Right kidney (tissue), 1 donor: ENCODE data around the gene PHTF2.

Experiments
- DNase-seq: peaks from one replicate; pipeline ENCODE4 v3.0.0-alpha.2; 2016

The PHTF2 gene

GRCh38 chr7:77791956-77792355 is 6.6 kb upstream of the PHTF2 start:
- DNase-seq: no peak

- no peak for DNase-seq
Observed at GRCh38 chr7:77794000-77794399, 4.6 kb upstream of the PHTF2 start.

GRCh38 chr7:77796109-77796508 is 2.5 kb upstream of the PHTF2 start:
- DNase-seq: no peak

DNA sequence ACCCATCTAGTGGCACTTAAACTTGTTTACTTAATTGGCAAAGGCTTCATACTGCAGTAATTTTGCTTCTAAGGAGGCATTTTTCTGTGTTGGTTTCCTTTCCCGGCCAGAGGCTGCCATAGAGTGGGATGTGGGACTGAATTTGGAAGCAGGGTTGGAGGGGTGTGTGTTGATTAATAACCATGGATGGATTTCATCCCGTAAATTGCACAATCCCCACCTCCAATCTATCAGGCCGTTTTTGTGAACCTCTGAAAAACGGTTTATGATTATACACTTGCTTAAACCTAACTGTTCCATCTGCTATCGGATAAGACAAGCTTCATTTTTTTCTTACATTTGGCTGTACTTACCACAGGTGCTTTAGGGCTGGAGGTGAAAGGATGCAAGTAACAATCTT is 1.6 kb upstream of the PHTF2 start:
- DNase-seq: no peak

- DNase-seq: peak; percentile 91
Observed at GRCh38 chr7:77797734-77798393, 709 bp upstream of the PHTF2 start.

DNA sequence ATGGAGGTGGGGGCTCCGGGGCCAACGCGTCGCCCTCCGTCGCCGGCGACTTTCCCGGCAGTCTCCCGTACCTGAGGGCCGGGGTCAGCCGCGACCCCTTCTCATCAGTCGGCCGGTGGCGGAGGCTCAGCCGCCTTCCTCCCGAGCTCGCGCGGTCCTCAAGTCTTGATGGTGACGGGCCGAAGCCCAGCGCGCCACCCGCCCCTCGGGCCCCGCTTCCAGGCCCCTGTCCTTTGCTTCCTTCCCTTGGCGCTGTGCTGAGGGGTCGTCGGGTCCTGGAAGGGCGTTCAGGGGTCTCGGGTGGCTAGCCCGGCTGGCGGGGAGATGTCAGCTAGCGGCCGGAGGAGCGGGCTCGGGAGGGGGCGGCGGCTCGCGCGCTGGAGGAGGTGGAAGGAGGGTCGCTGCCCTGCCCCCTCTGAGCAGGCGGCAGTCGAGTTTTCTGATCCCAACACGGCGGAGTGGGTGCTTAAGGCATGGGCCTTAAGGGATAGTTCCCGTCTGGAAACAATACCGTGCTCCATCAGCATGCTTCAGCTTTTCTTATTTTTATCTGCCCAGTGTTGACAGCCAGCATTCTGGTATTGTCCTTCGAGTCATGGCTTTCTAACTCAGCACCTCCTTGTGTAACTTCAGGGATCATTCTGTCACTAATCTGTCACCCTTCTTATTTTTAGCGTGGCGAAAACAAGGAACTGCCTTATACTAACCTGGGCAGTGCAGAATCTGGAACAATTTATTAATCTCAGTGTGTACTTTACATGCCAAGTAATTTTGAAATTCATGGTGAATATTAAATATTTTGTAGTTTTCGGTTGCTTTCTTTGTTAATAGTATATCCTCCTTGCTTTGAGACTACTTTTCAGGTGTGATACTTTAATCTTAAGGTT is 748 bp downstream of the PHTF2 start:
- no peak for DNase-seq

- no peak for DNase-seq
Observed at GRCh38 chr7:77800158-77800557, 1.6 kb downstream of the PHTF2 start.

GRCh38 chr7:77800730-77801129 is 2.2 kb downstream of the PHTF2 start:
- no peak for DNase-seq

DNA sequence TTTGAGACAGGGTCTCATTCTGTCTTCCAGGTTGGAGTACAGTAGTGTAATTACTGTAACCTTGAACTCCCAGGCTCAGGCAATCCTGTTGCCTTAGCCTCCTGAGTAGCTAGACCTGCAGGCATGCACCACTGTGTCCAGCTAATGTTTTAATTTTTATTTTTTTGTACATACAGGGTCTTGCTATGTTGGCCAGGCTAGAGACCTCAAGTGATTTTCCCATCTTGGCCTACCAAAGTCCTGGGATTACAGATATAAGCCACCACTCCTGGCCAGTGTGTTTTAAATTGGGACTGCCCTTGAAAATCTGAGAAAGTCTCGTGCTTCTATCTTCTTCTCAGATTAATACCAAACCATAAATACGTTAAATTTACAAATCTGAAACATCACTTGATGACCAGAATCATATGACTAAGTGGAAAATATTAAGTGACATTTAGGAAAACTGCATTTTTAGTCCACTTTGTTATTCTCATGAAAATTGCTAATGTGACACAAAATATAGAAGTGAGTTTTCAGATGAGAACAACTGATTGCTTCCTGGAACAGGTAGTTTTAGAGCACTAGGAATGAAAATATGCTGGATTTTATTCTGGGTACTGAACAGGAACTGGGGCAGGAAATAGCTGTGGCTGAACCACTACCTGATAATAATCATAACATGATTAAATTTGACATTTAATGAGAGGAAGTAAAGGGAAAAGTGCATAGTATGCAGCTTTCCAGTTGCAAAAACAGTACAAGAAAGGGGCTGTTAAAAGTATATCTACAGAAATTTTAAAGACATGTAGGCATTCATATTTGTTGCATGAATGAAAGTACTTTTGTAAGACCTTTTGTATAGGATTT is 4.2 kb downstream of the PHTF2 start:
- no peak for DNase-seq

DNA sequence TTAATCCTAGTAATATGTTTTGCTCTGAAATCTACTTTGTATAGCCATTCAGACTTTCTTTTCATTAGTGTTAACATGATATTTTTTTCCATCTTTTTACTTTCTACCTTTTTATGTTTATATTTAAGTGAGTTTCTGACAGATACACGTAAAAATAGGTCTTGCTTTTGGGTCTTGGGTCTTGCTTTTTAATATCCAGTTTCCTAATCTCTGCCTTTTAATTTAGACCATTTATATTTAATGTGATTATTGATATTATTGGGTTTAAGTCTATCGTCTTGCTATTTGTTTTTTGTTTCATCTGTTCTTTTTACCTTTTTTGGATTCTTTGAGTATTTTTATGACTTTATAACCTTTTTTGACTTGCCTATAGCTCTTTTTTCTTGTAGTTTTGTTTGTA is 7.9 kb downstream of the PHTF2 start:
- DNase-seq: no peak

DNA sequence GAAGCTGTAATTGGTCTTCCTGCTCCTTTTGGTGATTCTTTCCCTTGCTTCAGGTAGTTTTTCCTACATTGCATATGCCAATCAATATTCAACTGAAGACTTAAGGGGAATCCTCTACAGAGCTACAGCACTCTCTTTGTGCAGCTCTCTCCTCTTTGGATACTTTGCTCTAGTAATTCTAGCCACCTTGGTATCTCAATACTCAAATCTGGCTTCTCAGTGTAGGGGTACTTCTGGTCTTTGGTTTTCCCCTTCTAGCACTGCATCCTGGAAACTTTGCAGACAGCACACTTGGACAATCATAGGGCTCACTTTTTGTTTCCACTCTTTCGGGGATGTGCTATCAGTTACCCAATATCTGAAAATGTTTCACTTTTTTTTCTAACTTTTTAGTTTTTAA is 9.9 kb downstream of the PHTF2 start:
- no peak for DNase-seq

DNA sequence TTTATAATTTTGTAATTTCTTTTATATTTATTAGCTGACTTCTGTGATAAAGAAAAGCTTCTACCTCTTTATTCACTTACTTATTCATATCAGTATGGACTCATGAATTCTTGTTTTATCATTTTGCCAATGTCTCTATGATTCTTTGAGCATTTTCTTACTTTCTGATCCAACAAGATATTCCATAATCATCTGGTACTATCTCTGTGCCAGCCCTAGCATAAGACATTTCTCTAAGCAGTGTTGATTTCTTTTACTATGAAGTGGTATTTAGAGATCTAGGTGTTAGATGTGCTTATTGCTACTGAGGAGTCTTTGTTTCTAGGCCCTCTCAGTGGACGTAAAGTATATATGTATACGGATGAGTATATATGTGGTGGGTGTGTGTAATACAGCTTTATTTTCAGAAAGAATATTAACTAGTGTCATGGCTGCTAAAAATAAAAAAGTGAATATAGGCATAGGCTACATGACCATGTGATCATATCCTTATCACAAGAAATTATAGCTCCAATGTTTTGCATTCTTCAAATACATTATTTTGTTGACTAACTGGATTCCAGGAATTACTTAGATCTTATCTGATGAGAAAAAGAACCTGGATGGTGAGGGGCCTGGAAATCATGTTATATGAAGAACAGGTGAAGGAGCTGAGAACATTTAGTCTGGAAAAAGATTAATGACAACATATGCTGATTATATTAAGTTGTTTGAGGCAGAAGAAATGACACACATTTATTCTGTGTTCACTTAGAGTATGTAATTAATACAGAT is 13.1 kb downstream of the PHTF2 start:
- no peak for DNase-seq

DNA sequence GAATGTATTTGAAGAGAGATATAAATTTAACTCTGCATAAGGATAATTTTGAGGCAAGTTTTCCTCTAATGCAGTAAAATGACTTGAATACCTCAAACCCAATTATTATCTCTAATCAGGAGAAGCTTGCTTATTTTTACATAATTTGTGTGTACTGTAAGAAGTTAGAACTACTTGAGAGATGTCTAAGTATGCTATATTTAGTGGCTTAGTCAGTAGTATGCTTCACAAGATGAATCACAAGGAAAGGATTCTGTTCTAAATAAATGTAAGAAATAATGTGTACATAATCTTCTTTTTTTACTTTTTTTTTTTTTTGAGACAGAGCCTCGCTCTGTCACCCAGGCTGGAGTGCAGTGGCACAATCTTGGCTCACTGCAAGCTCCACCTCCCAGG is 13.7 kb downstream of the PHTF2 start:
- DNase-seq: no peak

- no peak for DNase-seq
Observed at GRCh38 chr7:77813180-77813579, 14.6 kb downstream of the PHTF2 start.

GRCh38 chr7:77819021-77819420 is 20.4 kb downstream of the PHTF2 start:
- DNase-seq: no peak

- no peak for DNase-seq
Observed at GRCh38 chr7:77820967-77821366, 22.4 kb downstream of the PHTF2 start.

DNA sequence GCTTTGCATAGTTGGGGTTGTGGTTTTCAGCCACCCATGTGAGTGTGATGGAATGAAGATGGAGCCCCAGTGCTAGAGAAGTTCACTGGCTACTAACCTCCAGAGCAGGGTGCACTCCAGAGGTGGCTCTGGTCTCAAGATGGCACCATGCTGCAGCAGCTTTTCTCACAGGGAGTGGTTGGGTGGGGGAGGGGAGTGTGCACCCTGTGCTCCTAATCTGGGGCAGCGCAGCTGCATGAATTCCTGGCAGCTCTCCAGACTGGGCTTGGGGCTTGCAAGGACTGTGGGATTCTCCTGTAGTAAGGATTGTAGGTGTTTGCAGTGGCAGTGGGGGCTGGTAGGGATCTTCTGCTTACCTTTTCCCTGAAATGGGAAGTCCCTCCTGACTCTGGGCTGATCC is 23.7 kb downstream of the PHTF2 start:
- DNase-seq: no peak

- no peak for DNase-seq
Observed at GRCh38 chr7:77823787-77824186, 25.2 kb downstream of the PHTF2 start.

DNA sequence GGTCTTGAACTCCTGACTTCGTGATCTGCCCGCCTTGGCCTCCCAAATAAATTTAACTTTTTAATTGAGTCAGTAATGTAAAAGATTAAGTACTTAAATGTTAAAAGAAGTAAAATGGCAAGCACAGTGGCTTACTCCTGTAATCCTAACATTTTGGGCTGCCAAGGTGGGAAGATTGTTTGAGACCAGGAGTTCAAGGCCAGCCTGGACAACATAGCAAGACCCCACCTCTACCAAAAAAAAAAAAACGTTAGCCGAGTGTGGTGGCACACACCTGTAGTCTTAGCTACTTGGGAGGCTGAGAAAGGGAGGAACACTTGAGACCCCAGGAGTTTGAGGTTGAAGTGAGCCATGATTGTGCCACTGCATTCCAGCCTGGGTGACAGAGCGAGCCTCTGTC is 26.1 kb downstream of the PHTF2 start:
- DNase-seq: no peak

DNA sequence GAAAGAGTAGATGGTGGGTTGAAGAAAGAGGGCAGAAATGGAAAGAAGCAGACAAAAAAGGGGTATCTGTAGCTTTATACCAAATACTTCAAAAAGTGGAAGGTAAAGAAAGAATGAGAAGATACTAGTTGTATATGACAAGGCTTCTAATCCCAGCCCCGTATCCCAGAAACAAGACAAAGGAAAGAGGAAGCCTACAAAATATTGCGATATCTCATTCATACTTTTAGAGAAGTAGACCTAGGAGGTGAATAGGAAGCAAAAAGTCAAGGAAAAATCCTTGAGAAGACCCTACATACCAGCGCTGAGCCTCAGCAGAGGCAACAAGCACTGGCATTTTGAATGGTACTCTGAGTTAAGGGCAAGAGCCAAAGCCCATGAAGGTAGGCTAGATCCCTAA is 26.6 kb downstream of the PHTF2 start:
- no peak for DNase-seq

- no peak for DNase-seq
Observed at GRCh38 chr7:77826300-77826699, 27.7 kb downstream of the PHTF2 start.

DNA sequence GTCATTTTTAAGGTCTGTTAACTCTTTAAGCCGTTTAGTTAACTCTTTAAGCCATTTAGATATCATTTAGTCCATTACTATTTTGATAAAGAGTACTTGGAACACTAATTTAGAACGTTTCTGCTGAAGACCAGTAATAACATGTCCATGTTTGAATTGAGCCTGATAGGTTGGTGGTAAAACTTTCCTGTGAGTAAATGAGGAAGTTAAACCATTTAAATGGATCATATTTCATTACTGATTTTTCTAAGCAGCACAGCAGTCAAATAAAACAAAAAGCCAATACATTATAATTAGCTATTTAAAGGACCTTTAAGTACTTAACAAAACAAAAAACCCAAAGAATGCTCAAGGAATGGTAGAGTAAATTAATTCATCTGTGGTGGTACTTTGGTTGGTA is 29.4 kb downstream of the PHTF2 start:
- DNase-seq: no peak
